ENCODE data around the gene CELF6.
A peak's percentile ranks its signal among the peaks of the same experiment; 100 is the strongest.

The CELF6 gene

DNA sequence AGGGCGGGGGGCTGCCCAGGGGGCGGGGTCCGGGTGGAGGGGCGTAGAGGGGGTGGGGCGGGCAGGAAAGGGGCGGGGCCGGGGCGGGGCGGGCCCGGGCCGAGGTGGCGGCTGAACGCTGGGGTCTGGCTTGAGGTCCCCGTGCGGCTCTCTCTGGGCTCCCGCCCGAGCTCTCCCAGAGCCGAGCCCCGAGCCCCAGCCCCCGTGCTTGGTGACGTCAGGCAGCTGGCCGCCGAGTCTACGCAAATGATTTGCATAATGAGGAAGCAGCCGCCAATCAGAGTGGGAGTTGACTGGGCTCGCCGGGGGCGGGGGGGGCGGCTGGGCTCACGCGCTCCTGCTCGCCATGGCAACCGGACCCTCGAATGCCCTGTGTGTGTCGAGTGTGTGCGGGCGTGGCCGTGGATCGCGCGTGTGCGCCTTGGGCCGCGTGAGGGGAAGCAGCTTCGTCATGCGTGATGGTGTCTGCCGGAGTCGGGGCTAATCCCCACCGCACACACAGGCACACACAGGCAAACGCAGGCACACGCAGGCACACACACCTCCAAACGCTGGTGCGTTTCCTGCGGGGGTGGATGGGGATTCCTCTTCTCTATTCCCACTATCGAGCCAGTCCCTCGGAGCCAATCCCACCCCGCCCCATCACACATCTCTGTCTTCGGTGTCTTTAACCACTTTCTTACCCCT lies at the start of gene CELF6:
Gene CELF6, minus strand, starts transcription at position 173 of the 687 bp plus-strand sequence. CDS start 283 bp downstream, outside the sequence.
- peak; percentile 79 to 80 for DNase-seq

DNA sequence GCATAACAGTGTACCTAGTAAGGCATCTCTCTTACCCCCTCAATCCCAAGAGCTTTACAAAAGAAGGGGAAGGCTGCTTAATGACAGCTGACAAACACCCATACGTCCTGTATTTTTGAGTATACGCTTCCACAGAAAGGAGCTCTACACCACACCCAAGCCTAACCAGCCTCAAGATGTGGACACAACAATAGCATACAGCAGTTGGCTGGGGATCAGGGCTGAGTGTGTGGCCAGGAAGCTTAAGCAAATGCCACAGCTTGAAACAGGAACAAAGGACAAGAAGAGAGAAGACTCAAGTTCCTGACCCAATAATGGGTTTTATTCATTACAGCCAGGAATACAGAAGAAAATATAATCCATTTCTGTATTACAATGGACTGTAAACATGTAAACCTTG lies 48.9 kb upstream of the CELF6 start:
- DNase-seq = no peak

GRCh38 chr15:72368325-72368724 lies 48.4 kb upstream of the CELF6 start:
- no peak for DNase-seq

GRCh38 chr15:72365844-72366243 lies 45.9 kb upstream of the CELF6 start:
- DNase-seq = no peak

- DNase-seq = no peak
These were observed 41.2 kb upstream of the CELF6 start for GRCh38 chr15:72361176-72361575.

GRCh38 chr15:72358650-72359171 lies 38.8 kb upstream of the CELF6 start:
- no peak for DNase-seq

- no peak for DNase-seq
These were observed 38.2 kb upstream of the CELF6 start for GRCh38 chr15:72358121-72358520.

DNA sequence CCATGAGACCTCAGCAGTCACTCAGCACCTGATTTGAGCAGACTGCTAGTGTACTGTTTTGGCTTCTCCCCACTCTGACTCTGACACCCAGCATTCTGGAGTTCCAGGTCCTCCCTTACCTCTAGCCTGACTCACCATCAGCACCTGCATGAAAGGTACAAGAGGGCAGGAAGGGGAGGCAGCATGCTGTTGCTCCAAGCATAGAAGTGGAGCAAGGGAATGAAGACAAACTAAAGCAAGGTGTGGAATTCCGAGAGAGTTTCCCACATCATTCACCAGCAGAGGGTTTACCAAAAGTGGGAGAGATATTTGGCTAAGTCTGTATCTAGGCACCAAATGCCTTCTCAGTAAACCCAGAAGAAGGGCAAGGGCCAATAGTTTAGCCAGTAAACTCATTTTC lies 34.5 kb upstream of the CELF6 start:
- no peak for DNase-seq

DNA sequence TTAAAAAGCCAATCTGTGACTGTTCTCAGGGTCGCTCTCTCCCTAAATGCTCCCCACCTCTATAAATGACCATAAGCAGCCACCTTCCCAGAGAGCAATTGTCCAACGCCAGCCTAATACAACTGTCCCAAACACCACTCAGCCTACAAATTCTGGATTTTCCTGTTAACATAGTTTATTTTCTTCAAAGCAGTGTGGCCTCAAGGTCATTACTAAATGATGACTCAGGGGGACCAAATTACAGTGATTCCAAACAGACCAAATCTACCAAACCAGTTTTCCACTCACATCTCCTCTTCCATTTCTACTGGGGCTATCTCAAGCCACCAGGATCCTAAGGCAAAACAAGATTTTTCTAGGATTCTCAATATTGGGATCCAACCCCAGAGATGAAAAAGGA lies 33.3 kb upstream of the CELF6 start:
- no peak for DNase-seq

GRCh38 chr15:72345806-72346205 lies 25.8 kb upstream of the CELF6 start:
- no peak for DNase-seq

DNA sequence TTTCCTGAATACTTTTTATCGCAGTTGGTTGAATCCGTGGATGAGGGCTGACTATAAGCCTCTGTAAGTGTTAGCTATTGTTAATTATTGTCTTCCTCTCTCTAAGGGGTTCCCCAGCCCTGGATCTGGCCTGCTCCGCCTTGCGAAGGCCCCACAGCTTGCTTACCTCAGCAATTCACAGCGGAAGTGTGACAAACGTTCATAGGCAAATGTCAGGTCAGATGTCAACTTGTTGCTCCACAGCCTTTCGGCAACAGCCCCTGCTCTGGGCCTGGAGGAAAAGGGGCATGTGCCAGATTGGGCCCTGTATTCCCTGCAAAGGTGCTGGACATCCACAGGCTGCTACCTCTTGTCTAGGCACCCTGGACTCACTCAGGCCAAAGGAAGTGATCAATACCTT lies 25.3 kb upstream of the CELF6 start:
- no peak for DNase-seq

GRCh38 chr15:72344602-72345001 lies 24.6 kb upstream of the CELF6 start:
- DNase-seq = no peak

- DNase-seq = no peak
These were observed 22.4 kb upstream of the CELF6 start for GRCh38 chr15:72342385-72342784.

DNA sequence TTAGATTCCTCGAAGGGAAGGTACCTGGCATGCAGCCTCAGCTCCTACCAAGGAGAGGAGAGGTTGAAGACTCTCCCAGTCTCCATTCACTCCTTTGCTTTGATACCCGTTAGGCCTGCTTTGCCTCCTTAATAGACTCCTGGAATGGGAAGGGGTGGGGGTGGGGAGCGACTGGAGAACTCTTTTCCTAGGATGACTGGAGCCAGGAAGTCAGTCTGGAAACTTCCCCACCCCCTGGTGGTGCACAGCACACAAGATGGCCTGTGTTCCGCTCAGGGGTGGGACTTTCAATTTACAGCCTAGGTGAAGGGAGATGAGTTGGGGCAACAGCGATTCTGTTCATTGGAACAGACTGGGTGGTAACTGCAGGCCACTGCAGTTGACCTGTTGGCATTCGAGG lies 21.4 kb upstream of the CELF6 start:
- DNase-seq = no peak

DNA sequence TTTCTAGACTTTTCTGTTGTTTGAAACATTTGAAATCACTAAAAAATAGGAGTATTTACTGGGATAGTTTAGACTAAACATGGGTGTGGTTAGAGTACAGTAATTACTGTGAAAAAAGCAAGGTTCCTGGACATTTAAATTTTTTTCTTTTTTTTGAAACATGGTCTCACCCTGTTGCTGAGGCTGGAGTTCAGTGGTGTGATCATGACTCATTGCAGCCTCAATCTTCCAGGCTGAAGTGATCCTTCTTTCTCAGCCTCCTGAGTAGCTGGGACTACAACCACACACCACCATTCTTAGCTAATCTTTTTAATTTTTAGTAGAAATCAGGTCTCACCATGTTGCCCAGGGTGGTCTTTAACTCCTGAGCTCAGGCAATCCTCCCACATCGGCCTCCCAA lies 20.4 kb upstream of the CELF6 start:
- no peak for DNase-seq

DNA sequence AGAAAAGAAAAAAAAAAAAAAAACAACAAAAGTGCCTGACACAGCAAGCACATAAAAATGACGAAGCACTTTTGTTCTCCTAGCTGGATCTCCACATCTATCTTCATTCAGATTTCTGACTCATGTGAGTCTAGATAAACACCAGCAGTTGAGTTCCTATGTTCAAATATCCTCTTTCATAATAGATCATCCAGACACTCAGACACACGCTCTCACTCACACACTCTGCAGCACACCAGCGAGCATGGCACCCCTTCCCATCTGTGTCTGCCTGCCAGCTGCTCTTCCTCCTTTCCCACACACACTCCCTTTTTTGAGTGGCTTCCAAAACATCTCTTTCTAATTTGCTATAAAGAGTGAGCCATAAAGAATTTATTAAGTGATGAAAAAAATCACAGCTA lies 19.8 kb upstream of the CELF6 start:
- no peak for DNase-seq

- DNase-seq = no peak
These were observed 18.8 kb upstream of the CELF6 start for GRCh38 chr15:72338617-72339321.

DNA sequence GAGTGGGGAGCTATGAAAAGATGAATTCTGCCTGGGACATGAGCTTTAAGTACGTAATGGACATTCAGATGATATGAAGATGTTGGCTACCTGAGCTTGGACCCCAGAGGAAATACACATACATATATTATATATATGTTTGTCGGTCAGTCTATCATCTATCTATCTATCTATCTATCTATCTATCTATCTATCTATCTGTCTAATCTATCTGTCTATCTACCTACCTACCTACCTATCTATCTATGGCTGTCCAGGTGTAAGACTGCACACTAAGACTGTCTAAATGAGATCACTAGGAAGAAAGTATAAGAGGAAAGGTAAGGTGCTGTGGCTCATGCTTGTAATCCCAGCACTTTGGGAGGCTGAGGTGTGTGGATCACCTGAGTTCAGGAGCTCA lies 18.2 kb upstream of the CELF6 start:
- DNase-seq = no peak

GRCh38 chr15:72334842-72335241 lies 14.9 kb upstream of the CELF6 start:
- DNase-seq = no peak

- no peak for DNase-seq
These were observed 11.1 kb upstream of the CELF6 start for GRCh38 chr15:72331021-72331420.

DNA sequence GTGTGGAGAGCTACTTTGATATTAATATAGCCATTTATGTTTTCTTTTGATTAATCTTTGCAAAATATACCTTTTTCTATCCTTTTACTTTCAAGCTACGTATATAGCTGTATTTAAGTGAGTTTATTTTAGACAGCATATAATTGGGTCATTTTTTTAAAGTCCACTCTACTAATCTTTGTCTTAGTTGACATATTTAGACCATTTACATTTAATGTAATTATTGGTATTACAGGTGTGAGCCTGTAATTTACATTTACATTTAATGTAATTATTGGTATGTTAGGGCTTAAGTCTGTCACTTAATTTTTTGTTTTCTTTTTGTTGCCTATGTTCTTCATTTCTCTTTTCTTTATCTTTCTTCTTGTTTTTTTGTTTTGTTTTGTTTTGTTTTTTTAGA lies 3.8 kb upstream of the CELF6 start:
- DNase-seq = no peak

- DNase-seq = peak in 1 of 2 experiments; percentile 12
These were observed 485 bp downstream of the CELF6 start for GRCh38 chr15:72319360-72319984.

- DNase-seq = no peak
These were observed 1.5 kb downstream of the CELF6 start for GRCh38 chr15:72318408-72318942.

Data from cerebellar nuclear complex (tissue), 1 donor.